Liver (tissue), 9 donors: ENCODE measurements around the gene STKLD1. TPM values are rescaled to one million over a fixed set of nuclear protein-coding genes. Genes with fewer than 3 reads are reported as not detected.

Experiments used
- DNase-seq: peaks from one replicate; pipeline ENCODE4 v3.0.0-alpha.2; 2017; ENCODE audit warnings: low spot score
- H3K27ac ChIP-seq, 2 donors: one replicate each; pipeline ENCODE4 v1.7.0; 2013; ENCODE audit warnings: inconsistent platforms in 2 of 2, low read length in 2 of 2, control low read depth in 1 of 2, low read depth in 1 of 2, mild to moderate bottlenecking in 1 of 2
- H3K27me3 ChIP-seq, 4 donors: one replicate each; pipeline versions ENCODE4 v1.6.1 to v1.7.0; 2013; ENCODE audit warnings: low read length in 3 of 4, inconsistent platforms in 1 of 4, mild to moderate bottlenecking in 1 of 4, moderate library complexity in 1 of 4; ENCODE audit not compliant: control insufficient read depth in 4 of 4, insufficient read depth in 4 of 4
- H3K36me3 ChIP-seq, 4 donors: one replicate each; pipeline versions ENCODE4 v1.6.1 to v1.7.0; 2013; ENCODE audit warnings: low read length in 3 of 4, mild to moderate bottlenecking in 3 of 4, low read depth in 1 of 4, moderate library complexity in 1 of 4; ENCODE audit not compliant: control insufficient read depth in 4 of 4, insufficient read depth in 3 of 4
- H3K4me1 ChIP-seq, 4 donors: one replicate each; pipeline versions ENCODE4 v1.6.1 to v1.7.0; 2013; ENCODE audit warnings: low read length in 3 of 4, mild to moderate bottlenecking in 3 of 4, moderate library complexity in 1 of 4; ENCODE audit not compliant: control insufficient read depth in 4 of 4, insufficient read depth in 4 of 4
- H3K4me3 ChIP-seq, 3 donors: one replicate each; pipeline versions ENCODE4 v1.6.1 to v1.7.0; 2013; ENCODE audit warnings: low read length in 3 of 3, control low read depth in 1 of 3, low read depth in 1 of 3, mild to moderate bottlenecking in 1 of 3
- H3K9ac ChIP-seq, 2 donors: one replicate each; pipeline ENCODE4 v1.7.0; 2013; ENCODE audit warnings: low read length in 2 of 2, mild to moderate bottlenecking in 2 of 2, moderate library complexity in 2 of 2, control low read depth in 1 of 2, low read depth in 1 of 2
- H3K9me3 ChIP-seq, 4 donors: one replicate each; pipeline versions ENCODE4 v1.6.1 to v1.7.0; 2013; ENCODE audit warnings: low read length in 3 of 4; ENCODE audit not compliant: control insufficient read depth in 4 of 4
- ATF3 ChIP-seq: IDR thresholded peaks from 2 replicates; pipeline ENCODE4 v1.6.1; 2016; ENCODE audit warnings: antibody characterized with exemption
- CTCF ChIP-seq: fragments of 150-350 bp; IDR thresholded peaks from 2 replicates; pipeline ENCODE4 v1.5.1; 2017; ENCODE audit warnings: improper control_type of control experiment, low read depth, low read length; ENCODE audit not compliant: missing input control
- EGR1 ChIP-seq, 2 donors: IDR thresholded peaks; 2 replicates each; pipeline ENCODE4 v1.6.1; 2016 to 2018; ENCODE audit warnings: antibody characterized with exemption in 2 of 2, low read depth in 2 of 2
- FOXA1 ChIP-seq: IDR thresholded peaks from 2 replicates; pipeline ENCODE4 v1.6.1; 2016; ENCODE audit warnings: antibody characterized with exemption
- FOXA2 ChIP-seq: IDR thresholded peaks from 2 replicates; pipeline ENCODE4 v1.6.1; 2016; ENCODE audit warnings: antibody characterized with exemption
- GABPA ChIP-seq, 2 donors: IDR thresholded peaks in 1 of 2; conservative IDR thresholded peaks in 1 of 2; 2 replicates each; pipeline ENCODE4 v1.6.1; 2016; ENCODE audit warnings: antibody characterized with exemption in 2 of 2, mild to moderate bottlenecking in 1 of 2, moderate library complexity in 1 of 2
- HNF4A ChIP-seq, 2 donors: conservative IDR thresholded peaks; 2 replicates each; pipeline ENCODE4 v1.6.1; 2016; ENCODE audit warnings: antibody characterized with exemption in 2 of 2, mild to moderate bottlenecking in 2 of 2
- HNF4G ChIP-seq: IDR thresholded peaks from 2 replicates; pipeline ENCODE4 v1.6.1; 2016; ENCODE audit warnings: antibody characterized with exemption
- JUND ChIP-seq, 2 donors: IDR thresholded peaks; 2 replicates each; pipeline ENCODE4 v1.6.1; 2016; ENCODE audit warnings: antibody characterized with exemption in 2 of 2
- MAX ChIP-seq: IDR thresholded peaks from 2 replicates; pipeline ENCODE4 v1.6.1; 2016; ENCODE audit warnings: antibody characterized with exemption
- NR2F2 ChIP-seq: IDR thresholded peaks from 2 replicates; pipeline ENCODE4 v1.6.1; 2016; ENCODE audit warnings: antibody characterized with exemption
- RAD21 ChIP-seq, 2 donors: IDR thresholded peaks; 2 replicates each; pipeline ENCODE4 v1.6.1; 2016; ENCODE audit warnings: antibody characterized with exemption in 2 of 2, mild to moderate bottlenecking in 2 of 2
- REST ChIP-seq: IDR thresholded peaks from 2 replicates; pipeline ENCODE4 v1.6.1; 2016; ENCODE audit warnings: antibody characterized with exemption, mild to moderate bottlenecking
- RXRA ChIP-seq, 2 donors: IDR thresholded peaks; 2 replicates each; pipeline ENCODE4 v1.6.1; 2017 to 2018; ENCODE audit warnings: antibody characterized with exemption in 2 of 2, mild to moderate bottlenecking in 1 of 2
- SP1 ChIP-seq: IDR thresholded peaks from 2 replicates; pipeline ENCODE4 v1.6.1; 2018; ENCODE audit warnings: antibody characterized with exemption, mild to moderate bottlenecking
- TAF1 ChIP-seq: conservative IDR thresholded peaks from 2 replicates; pipeline ENCODE4 v1.6.1; 2016; ENCODE audit warnings: antibody characterized with exemption, mild to moderate bottlenecking
- YY1 ChIP-seq: IDR thresholded peaks from 2 replicates; pipeline ENCODE4 v1.6.1; 2016; ENCODE audit warnings: antibody characterized with exemption, mild to moderate bottlenecking
- WGBS: extraction: QIAGEN DNeasy Blood & Tissue Kit; methylation state at CpG from one replicate; pipeline ENCODE4 v1.1.7; 2013; 5-methylcytosine and 5-hydroxymethylcytosine counted together
- polyA plus RNA-seq, 2 donors: library from polyadenylated mRNA; stranded (reverse) in 1 of 2; unstranded in 1 of 2; fragments of 200-250 nt in 1 of 2; fragments of >200 nt in 1 of 2; fragmentation: Nextera tagmentation in 1 of 2; extraction: Ambion mirVana in 1 of 2; gene quantifications; one replicate each; pipeline versions ENCODE4 v1.2.1 to v1.2.3, GENCODE V29; 2013 to 2015
- total RNA-seq, 2 donors: library from RNA; depleted of rRNA; stranded (reverse); fragments of >200 nt; gene quantifications; one replicate each; pipeline ENCODE4 v1.2.3, GENCODE V29; 2014
- TF ChIP-seq, protein P1 (sequence below): IDR thresholded peaks from 2 replicates; pipeline ENCODE4 v1.6.1; 2016; ENCODE audit warnings: antibody characterized with exemption
- donor health status: healthy.
- donor health status: healthy.
- donor health status: healthy.
- donor health status: healthy.
- donor health status: healthy.

Gene STKLD1
- total and polyA plus RNA-seq, 4 donors = 0.25 to 0.85 (median 0.33) TPM

DNA sequence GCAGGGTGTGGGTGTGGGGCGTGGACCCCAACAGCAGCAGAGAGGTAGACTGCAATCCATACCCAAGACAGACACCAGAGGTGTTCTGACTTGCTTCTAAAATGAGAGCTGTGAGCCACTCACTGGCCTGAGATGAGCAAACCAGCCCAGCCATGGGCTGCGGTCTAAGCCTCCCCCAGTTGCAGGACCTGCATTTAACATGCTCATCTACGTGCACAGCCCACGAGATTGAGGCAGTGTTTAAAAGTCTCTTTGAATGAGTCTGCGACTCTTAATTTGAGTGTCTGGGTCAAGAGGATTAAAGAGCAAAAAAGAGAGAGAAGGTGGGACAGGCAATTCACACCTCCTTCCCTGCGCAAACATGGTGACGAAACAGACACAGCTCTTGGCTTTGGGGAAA lies 6.2 kb upstream of the STKLD1 start:
- peak overlapping the region; percentile 62 to 71 for H3K27ac ChIP-seq
- no peak overlapping the region for H3K4me3 ChIP-seq
- 76% methylated on average over 7 of the region's 7 CpGs for WGBS
- no peak overlapping the region for H3K9ac ChIP-seq
- TF ChIP-seq FOXA1 = no peak
- TF ChIP-seq FOXA2 = no peak
- no peak for TF ChIP-seq SP1
- no peak for TF ChIP-seq GABPA (IDR thresholded peaks at IDR 0.05 in 1 of 2, conservative IDR thresholded peaks at IDR 0.05 in 1 of 2)
- no peak for TF ChIP-seq RXRA (IDR thresholded peaks at IDR 0.05)
- TF ChIP-seq EGR1 (IDR thresholded peaks at IDR 0.05; ENCODE audit: low read depth in 2 of 2) = no peak
- TF ChIP-seq ATF3 = no peak
- DNase-seq = no peak
- no peaks in the 10 kb centered on the region for H3K9me3 ChIP-seq
- H3K27me3 ChIP-seq = no peaks in the 10 kb centered on the region
- peaks cover 28 to 75% (median 65%) of the 10 kb centered on the region in 4 donors for H3K4me1 ChIP-seq
- H3K36me3 ChIP-seq = peaks cover 8 to 33% (median 24%) of the 10 kb centered on the region in 4 donors

DNA sequence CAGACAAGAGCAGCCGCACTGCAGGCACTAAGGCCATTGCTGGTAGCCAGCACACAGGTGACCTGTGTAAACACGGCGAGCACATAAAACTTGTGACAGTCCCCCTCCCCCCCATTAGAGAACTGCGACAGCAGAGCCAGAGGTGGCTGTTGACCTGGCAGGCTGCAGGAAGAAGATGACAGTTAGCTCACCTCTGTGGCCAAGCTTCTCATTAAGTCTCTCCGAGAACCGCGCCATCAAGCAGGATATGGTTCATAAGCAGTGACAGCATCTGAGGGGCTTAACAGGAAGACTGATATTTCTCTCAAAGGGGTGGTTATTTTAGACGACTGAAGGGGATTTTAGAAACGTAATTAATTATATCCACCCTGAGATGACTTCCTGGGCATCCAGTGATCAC lies 5.5 kb upstream of the STKLD1 start:
- Histone ChIP-seq H3K9ac (no peak overlapping the region), H3K4me3 (no peak overlapping the region), H3K9me3 (no peaks in the 10 kb centered on the region), H3K4me1 (peaks cover 28 to 75% (median 65%) of the 10 kb centered on the region in 4 donors), H3K27ac (peak overlapping the region; percentile 51 to 62), H3K36me3 (peaks cover 4 to 25% (median 17%) of the 10 kb centered on the region in 4 donors), H3K27me3 (no peaks in the 10 kb centered on the region)
- WGBS = 28% methylated on average over 9 of the region's 9 CpGs
- DNase-seq = peak; percentile 57
- TF ChIP-seq REST (peak; percentile 43), SP1 (peak; percentile 48), RAD21 (IDR thresholded peaks at IDR 0.05) (no peak), YY1 (peak; percentile 61), CTCF (no peak), NR2F2 (no peak), ATF3 (no peak), FOXA1 (peak; percentile 93), MAX (no peak), RXRA (IDR thresholded peaks at IDR 0.05) (peak in 1 of 2 donors; percentile 56), TAF1 (peak; percentile 90), EGR1 (IDR thresholded peaks at IDR 0.05; ENCODE audit: low read depth in 2 of 2) (peak in 1 of 2 donors; percentile 21), JUND (IDR thresholded peaks at IDR 0.05) (no peak), FOXA2 (peak; percentile 93), GABPA (IDR thresholded peaks at IDR 0.05 in 1 of 2, conservative IDR thresholded peaks at IDR 0.05 in 1 of 2) (peak in 1 of 2 donors; percentile 60), HNF4G (no peak), HNF4A (conservative IDR thresholded peaks at IDR 0.05) (peak in 1 of 2 donors; percentile 22)
- TF ChIP-seq, protein P1, sequence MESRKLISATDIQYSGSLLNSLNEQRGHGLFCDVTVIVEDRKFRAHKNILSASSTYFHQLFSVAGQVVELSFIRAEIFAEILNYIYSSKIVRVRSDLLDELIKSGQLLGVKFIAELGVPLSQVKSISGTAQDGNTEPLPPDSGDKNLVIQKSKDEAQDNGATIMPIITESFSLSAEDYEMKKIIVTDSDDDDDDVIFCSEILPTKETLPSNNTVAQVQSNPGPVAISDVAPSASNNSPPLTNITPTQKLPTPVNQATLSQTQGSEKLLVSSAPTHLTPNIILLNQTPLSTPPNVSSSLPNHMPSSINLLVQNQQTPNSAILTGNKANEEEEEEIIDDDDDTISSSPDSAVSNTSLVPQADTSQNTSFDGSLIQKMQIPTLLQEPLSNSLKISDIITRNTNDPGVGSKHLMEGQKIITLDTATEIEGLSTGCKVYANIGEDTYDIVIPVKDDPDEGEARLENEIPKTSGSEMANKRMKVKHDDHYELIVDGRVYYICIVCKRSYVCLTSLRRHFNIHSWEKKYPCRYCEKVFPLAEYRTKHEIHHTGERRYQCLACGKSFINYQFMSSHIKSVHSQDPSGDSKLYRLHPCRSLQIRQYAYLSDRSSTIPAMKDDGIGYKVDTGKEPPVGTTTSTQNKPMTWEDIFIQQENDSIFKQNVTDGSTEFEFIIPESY = no peak
